Glomerular endothelial cell (primary cell): ENCODE data around the gene MMUT. TPM values are rescaled to one million over a fixed set of nuclear protein-coding genes. Genes with fewer than 3 reads are reported as not detected.
A peak's percentile ranks its signal among the peaks of the same experiment; 100 is the strongest.
"Not testable (repeated sequence)": the region's sequence is repeated elsewhere in the genome, so short reads cannot be mapped to it uniquely, and the experiment has no call there.

Source experiments
- DNase-seq: peaks from one replicate; pipeline ENCODE4 v3.0.0-alpha.2; 2011; ENCODE audit warnings: low read depth, low spot score; ENCODE audit errors: extremely low read depth
- total RNA-seq: library from RNA; depleted of rRNA; stranded (reverse); fragments of >200 nt; gene quantifications from 2 replicates; pipeline ENCODE4 v1.2.3, GENCODE V29; 2015

Gene MMUT
- total RNA-seq, 1 donor from 2014 or later = 9.0 TPM

- no peak for DNase-seq
Observed at GRCh38 chr6:49430187-49430586, 32.9 kb downstream of the MMUT start.

- peak; percentile 18 for DNase-seq
Observed at GRCh38 chr6:49423817-49424216, 39.2 kb downstream of the MMUT start.

GRCh38 chr6:49416195-49416594, 46.9 kb downstream of the MMUT start:
- DNase-seq = no peak

DNA sequence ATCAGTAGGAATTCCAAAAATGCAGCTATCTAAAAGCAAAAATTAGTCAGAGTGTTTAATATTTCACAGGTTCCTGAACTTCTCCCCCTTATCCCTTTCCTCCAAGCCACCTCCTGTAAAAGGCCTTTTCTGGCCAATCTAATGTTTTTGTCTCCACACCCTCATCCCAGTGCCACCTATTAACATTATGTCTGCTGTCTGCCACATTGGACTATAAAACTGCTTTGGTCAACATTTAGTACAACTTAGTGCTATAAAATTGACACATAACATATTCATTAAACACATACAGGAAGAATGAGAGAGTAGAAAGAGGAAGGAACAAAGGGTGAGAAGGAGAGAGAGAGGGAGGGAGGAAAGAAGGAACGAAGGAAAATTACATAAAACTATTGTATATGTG, 47.7 kb downstream of the MMUT start:
- no peak for DNase-seq

DNA sequence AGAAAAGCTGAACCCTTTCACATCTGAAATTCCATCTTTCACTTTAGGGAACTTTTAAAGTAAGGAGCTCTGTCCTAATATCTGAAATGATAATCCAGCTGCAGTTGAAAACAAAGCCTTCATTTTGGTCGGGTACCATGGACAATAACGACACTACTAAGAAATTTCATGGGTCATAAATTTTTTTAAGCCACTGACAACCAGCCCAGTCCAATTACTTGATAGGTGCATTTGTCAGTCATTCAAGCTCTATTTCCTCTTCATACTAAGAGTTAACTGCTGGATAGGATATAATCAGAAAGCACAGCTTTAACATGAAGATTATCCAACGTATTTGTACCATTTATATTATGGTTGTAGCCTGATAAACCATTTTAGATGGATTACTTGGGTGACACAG, 52.5 kb downstream of the MMUT start:
- no peak for DNase-seq

GRCh38 chr6:49409951-49410542, 53.0 kb downstream of the MMUT start:
- peak; percentile 57 for DNase-seq

- no peak for DNase-seq
Observed at GRCh38 chr6:49406250-49406970, 56.6 kb downstream of the MMUT start.

- DNase-seq = no peak
Observed at GRCh38 chr6:49401063-49401462, 62.0 kb downstream of the MMUT start.

GRCh38 chr6:49386667-49387508, 76.2 kb downstream of the MMUT start:
- not testable (repeated sequence) for DNase-seq

DNA sequence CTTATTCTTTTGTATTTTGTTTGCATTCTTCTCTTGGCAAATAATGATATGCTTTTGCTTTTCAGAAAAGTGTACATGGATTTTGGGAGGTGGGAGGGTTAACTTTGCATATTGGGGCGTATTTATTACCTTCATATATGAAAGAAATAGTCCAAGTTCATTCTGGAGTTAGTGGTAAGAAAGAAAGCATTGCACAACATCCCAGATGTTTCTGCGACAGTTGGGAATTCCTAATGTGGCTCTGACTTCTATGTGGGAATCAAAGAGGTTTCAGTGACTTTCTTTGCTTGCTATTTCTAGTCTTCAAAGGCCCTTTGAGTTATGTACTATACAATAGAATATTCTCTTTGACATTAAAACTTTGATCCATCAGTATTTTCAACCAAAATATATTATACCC, 78.1 kb downstream of the MMUT start:
- DNase-seq = no peak

Other genes with a start within 250 kb of the MMUT start
- gene CENPQ, start 117 bp upstream of the MMUT start, total RNA-seq = 3.2 and 5.8 TPM in 2 replicates
- not detected in 2 replicates for gene GLYATL3, start 36.7 kb upstream of the MMUT start, total RNA-seq
- gene C6orf141, start 87.4 kb upstream of the MMUT start, total RNA-seq = 17.9 and 28.1 TPM in 2 replicates
- gene RHAG, start 173.6 kb upstream of the MMUT start, total RNA-seq = not detected in 2 replicates